Activated naive CD4-positive, alpha-beta T cell treated with anti-CD3 and anti-CD28 coated beads, Interleukin-2, amount 10 ng/mL, durations not matched to agents 7 days and 5 days (primary cell): Measurements from ENCODE around the gene REEP1.

ENCODE experiments used
- CTCF ChIA-PET: fragments of 350-600 bp; sonication (Branson Sonifier 250); formaldehyde crosslinking; loops from one replicate; lab custom pipeline; 2021; ENCODE audit warnings: antibody characterized with exemption; lab: Charles Lee
- DNase-seq: peaks from one replicate; pipeline ENCODE4 v3.0.0-alpha.2; 2020
- H3K27ac Mint-ChIP-seq: one replicate; pipeline ENCODE4 v1.8.0; 2021; ENCODE audit warnings: mild to moderate bottlenecking, moderate library complexity, mixed read lengths
- H3K27me3 Mint-ChIP-seq: one replicate; pipeline ENCODE4 v1.8.0; 2021; ENCODE audit warnings: mild to moderate bottlenecking, mixed read lengths
- H3K36me3 Mint-ChIP-seq: one replicate; pipeline ENCODE4 v1.8.0; 2021; ENCODE audit warnings: mixed read lengths
- H3K4me1 Mint-ChIP-seq: one replicate; pipeline ENCODE4 v1.8.0; 2021; ENCODE audit warnings: mixed read lengths
- H3K4me3 Mint-ChIP-seq: one replicate; pipeline ENCODE4 v1.8.0; 2021; ENCODE audit warnings: mild to moderate bottlenecking, moderate library complexity, mixed read lengths
- H3K9me3 Mint-ChIP-seq: one replicate; pipeline ENCODE4 v1.8.0; 2021; ENCODE audit warnings: mixed read lengths

REEP1 gene

DNA sequence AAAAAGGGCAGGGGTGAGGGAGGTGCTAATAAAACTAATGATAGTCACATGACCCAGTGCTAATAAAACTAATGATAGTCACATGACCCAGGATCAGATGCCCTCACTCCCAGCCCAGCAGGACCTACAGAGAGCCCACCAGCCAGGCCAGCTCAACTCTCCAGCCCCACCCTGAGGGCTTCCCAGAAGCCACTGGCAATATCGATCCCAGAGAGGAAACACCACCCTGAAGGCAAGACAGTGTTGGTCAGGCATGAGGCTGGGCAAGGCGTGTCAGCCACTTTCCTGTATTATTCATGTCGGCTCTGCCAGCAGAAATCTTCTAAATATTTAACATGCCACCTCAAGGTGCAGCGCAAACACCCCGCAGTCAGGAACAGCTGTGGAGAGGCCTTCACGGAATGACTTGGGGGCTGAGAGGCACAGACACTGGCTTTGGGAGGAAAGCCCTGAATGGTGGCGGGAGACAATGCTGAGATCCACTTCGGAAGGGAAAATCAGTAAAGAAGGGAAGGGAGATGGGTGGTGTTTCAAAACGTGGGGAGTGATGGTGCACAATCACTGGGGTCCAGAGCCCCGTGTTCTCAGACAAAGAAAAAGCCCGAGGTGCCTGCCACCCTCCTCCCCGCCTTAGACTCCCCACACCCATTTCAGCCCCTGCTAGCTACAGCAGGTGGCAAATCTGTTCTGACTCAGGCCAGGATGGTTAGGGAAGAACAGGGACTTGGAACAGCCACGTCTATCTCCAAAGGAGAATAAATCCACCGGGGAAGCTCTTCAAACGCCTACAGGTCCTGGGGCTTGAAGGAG, 1.4 kb downstream of the REEP1 start:
- peak overlapping the region; percentile 49 for H3K27ac Mint-ChIP-seq
- peaks cover 90% of the 10 kb centered on the region for H3K27me3 Mint-ChIP-seq
- peaks cover 4% of the 10 kb centered on the region for H3K9me3 Mint-ChIP-seq
- peaks cover 22% of the 10 kb centered on the region for H3K4me1 Mint-ChIP-seq
- no peak for DNase-seq
- peak overlapping the region; percentile 73 for H3K4me3 Mint-ChIP-seq
- CTCF ChIA-PET: no interaction called here
- peaks cover 2% of the 10 kb centered on the region for H3K36me3 Mint-ChIP-seq

DNA sequence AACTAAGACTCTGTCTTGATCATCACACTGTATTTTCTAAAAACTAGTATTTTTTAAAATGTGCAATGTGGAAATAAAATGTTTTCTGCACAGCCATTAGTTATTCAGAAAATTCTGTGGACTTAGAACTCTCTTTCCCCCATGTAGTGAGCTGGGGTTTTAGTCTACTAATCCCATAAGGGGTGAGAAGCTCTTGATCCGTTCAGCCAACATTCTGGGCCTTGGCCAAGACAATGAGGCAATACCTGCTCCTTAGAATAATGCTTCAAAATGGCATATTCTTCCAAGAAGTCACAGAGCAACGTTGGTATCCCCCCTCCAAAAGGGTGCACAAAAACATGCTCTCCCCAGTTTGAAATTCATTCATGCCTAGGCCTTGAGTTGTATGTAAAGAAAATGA, 4.0 kb downstream of the REEP1 start:
- Mint-ChIP-seq H3K36me3 (no peaks in the 10 kb centered on the region), H3K4me3 (no peak overlapping the region), H3K9me3 (no peaks in the 10 kb centered on the region), H3K27ac (peak overlapping the region; percentile 37), H3K4me1 (peaks cover 20% of the 10 kb centered on the region), H3K27me3 (peaks cover 70% of the 10 kb centered on the region)
- CTCF ChIA-PET: interaction anchor here (1.2 kb wide), 1 partner anchor 112 kb away, joined by 3 read pairs; no protein-coding TSS in a partner anchor
- DNase-seq: no peak

DNA sequence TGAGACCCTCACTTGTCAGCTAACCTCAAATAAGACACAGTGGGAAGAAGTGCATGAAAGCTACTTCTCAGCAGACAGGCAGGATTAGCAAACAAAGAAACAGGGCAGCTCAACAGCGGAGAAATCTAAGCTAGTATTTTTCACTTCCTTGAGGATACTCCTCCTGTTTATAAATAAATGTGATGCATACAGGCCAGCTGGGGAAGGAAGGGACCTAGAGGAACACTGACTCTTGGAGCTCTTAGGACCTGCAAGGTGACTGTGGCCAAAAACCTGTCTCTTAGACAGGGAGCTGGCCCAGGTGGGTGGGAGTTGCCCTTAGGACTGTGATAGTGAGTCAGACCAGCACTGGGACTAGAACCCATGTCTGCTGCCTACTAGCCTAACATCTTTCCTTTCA, 4.8 kb downstream of the REEP1 start:
- no peaks in the 10 kb centered on the region for H3K9me3 Mint-ChIP-seq
- no peak for DNase-seq
- peaks cover 62% of the 10 kb centered on the region for H3K27me3 Mint-ChIP-seq
- no peak overlapping the region for H3K27ac Mint-ChIP-seq
- no peak overlapping the region for H3K4me3 Mint-ChIP-seq
- peaks cover 15% of the 10 kb centered on the region for H3K4me1 Mint-ChIP-seq
- CTCF ChIA-PET: interaction anchor here (1.2 kb wide), 1 partner anchor 111 kb away, joined by 3 read pairs; no protein-coding TSS in a partner anchor
- no peaks in the 10 kb centered on the region for H3K36me3 Mint-ChIP-seq

DNA sequence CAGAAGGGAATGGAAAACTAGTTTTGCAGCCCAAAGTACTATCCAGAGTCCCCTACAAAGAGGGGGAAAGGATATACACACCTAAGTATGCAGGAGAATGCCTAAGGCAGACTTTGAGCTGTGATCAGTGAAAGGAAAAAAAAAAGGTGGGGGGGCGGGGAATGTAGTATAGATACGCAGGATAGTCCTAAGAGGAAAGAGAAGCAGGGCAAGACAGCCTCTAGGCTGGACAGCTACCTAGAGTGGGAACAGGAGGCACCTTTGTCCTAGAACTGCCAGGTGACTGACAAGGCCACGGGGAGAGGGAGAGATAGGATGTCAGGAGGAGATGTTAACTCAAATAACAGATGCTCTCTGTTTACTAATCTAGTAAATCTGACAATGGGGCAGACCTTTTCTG, 6.0 kb downstream of the REEP1 start:
- no peak overlapping the region for H3K27ac Mint-ChIP-seq
- H3K27me3 Mint-ChIP-seq: peaks cover 62% of the 10 kb centered on the region
- H3K9me3 Mint-ChIP-seq: no peaks in the 10 kb centered on the region
- no peak overlapping the region for H3K4me3 Mint-ChIP-seq
- DNase-seq: no peak
- H3K4me1 Mint-ChIP-seq: peaks cover 10% of the 10 kb centered on the region
- CTCF ChIA-PET: no interaction called here
- H3K36me3 Mint-ChIP-seq: no peaks in the 10 kb centered on the region

DNA sequence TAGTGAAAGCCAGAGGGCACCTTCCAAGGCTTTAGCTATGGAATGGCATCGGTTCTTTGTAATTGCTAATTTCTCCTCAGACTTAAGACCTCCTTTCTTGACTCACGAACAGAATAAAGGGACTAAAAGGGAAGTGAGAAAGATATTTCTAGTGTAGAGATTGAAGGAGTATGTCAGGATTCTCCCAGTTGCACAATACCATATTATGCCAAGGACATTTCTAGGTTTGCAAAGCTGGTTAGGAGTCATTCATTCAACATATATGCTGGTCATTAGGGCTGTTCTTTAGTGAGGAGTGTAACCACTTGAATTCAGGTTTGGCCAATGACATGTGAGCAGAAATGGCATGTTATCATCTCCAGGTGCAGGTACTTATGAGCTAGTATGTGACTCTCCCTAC, 7.4 kb downstream of the REEP1 start:
- Mint-ChIP-seq H3K4me3 (no peak overlapping the region), H3K9me3 (no peaks in the 10 kb centered on the region), H3K27me3 (peaks cover 49% of the 10 kb centered on the region), H3K36me3 (no peaks in the 10 kb centered on the region), H3K4me1 (peaks cover 4% of the 10 kb centered on the region), H3K27ac (no peak overlapping the region)
- DNase-seq: no peak
- CTCF ChIA-PET: interaction anchor here (0.7 kb wide), 1 partner anchor 79 kb away, joined by 3 read pairs; no protein-coding TSS in a partner anchor

DNA sequence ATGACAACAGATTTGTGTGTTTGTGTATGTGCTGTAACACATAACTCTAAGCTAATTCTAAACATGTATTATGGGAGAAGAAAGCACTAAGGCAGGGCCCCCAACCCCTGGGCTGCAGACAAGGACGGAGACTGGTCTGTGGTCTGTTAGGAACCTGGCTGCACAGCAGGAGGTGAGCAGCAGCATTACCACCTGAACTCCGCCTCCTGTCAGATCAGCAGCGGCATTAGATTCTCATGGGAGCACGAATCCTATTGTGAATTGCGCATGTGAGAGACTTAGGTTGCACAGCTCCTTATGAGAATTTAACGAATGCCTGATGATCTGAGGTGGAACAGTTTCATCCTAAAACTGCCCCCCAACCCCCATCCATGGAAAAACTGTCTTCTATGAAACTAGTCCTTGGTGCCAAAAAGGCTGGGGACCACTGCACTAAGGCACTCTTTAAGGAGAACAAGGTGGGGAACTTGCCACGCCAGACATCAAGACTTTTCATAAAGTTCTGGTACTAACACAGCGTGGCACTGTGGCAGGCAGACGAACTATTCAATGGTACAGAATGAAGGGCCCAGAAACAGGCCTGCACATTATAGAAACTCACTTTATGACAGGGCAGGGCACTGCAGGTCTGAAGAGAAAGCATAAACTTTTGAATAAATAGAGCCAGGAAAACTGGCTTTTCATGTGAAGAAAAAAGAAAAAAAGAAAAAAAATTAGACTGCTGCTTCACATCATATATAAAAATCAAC, 14.0 kb downstream of the REEP1 start:
- CTCF ChIA-PET: no interaction called here
- peaks cover 23% of the 10 kb centered on the region for H3K27me3 Mint-ChIP-seq
- H3K4me3 Mint-ChIP-seq: no peak overlapping the region

DNA sequence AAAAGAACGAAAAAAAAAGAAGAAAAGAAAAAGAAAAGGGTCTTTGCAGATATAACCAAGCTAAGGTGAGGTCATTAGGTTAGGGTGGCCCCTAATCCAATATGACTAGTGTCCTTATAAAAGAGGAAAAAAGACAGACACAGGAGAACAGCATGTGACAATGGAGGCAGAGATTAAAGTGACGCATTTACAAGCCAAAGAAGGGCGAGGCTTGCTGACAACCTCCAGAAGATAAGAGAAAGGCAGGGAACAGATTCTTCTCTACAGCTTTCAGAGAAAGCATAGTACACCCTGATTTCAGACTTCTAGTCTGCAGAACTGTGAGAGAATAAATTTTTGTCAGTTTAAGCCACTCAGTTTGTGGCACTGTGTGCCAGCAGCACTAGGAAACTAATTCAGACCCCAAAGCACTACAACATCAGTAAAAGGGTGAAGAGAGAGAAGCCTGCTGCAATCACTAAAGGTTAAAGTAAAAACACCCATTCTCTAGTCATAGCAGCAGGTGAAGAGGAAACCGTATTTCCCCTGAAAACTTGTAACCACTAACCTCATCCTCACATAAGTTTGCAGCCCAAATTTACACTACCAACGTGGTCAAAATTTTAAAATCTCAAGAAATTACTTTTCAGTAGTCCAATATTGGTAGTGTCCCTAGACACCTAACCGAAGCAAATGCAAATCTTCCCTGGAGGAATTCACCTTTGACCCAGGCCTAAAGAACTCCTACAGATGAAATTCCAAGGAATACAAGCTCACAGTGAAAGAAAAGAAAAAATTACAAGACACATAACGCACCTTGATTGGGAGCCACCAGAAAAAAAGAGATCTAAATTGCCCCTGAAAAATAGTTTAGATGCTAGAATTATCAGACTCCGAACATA, 17.5 kb downstream of the REEP1 start:
- Mint-ChIP-seq H3K4me3 (no peak overlapping the region), H3K4me1 (peaks cover 19% of the 10 kb centered on the region), H3K9me3 (no peaks in the 10 kb centered on the region), H3K27ac (peak overlapping the region; percentile 91), H3K27me3 (peaks cover 25% of the 10 kb centered on the region), H3K36me3 (no peaks in the 10 kb centered on the region)
- CTCF ChIA-PET: interaction anchor here (1.2 kb wide), 1 partner anchor 99 kb away, joined by 4 read pairs; no protein-coding TSS in a partner anchor
- DNase-seq: no peak

More for the DNA sequence above, 14.0 kb downstream of the REEP1 start:
- H3K27ac Mint-ChIP-seq: no peak overlapping the region
- no peaks in the 10 kb centered on the region for H3K9me3 Mint-ChIP-seq
- DNase-seq: no peak
- H3K36me3 Mint-ChIP-seq: no peaks in the 10 kb centered on the region
- peaks cover 19% of the 10 kb centered on the region for H3K4me1 Mint-ChIP-seq

DNA sequence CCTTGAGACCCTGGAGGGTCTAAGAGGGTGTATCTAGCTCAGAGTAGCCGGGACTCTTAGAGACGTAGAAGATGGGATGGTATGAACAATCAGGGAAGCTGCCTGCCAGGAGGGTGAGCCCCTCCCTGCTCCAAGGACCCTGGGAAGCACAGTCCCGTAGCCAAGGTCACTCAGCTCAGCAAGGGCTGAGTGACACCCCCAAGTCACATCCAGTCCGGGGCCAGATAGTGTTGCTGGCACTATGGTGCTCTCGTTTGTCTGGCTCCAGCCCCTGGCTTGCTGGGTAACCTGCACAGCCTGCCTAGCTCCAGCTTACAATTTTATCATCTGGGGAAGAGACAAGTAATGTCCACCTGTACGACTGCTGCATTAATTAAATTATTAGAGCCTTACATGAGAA, 22.3 kb downstream of the REEP1 start:
- peaks cover 14% of the 10 kb centered on the region for H3K4me1 Mint-ChIP-seq
- H3K4me3 Mint-ChIP-seq: no peak overlapping the region
- CTCF ChIA-PET: interaction anchor here (1.3 kb wide), 1 partner anchor 94 kb away, joined by 5 read pairs; no protein-coding TSS in a partner anchor
- no peak for DNase-seq
- peaks cover 24% of the 10 kb centered on the region for H3K27me3 Mint-ChIP-seq
- no peaks in the 10 kb centered on the region for H3K9me3 Mint-ChIP-seq
- no peaks in the 10 kb centered on the region for H3K36me3 Mint-ChIP-seq
- no peak overlapping the region for H3K27ac Mint-ChIP-seq

DNA sequence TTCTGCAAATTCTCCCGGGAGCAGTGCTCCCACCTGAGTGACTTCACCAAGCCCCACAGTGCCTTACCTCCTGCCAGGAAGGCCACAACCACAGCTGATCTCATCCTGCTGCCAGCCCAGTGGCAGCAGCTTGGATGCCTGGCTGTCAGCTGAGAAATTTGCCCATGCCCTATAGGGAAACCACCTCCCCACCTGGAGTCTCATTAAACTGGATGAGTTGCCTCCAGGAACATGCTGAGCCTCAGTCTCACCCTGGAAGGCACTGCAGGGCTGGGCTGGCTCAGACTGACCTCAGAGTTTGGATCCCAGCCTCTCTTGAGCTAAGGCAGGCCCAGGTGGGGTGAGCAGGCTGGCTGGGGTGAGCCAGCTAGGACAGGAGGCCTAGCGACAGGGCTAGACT, 23.3 kb downstream of the REEP1 start:
- no peaks in the 10 kb centered on the region for H3K9me3 Mint-ChIP-seq
- no peaks in the 10 kb centered on the region for H3K36me3 Mint-ChIP-seq
- H3K4me1 Mint-ChIP-seq: peaks cover 5% of the 10 kb centered on the region
- no peak for DNase-seq
- CTCF ChIA-PET: no interaction called here
- H3K27ac Mint-ChIP-seq: no peak overlapping the region
- peaks cover 24% of the 10 kb centered on the region for H3K27me3 Mint-ChIP-seq
- H3K4me3 Mint-ChIP-seq: no peak overlapping the region

DNA sequence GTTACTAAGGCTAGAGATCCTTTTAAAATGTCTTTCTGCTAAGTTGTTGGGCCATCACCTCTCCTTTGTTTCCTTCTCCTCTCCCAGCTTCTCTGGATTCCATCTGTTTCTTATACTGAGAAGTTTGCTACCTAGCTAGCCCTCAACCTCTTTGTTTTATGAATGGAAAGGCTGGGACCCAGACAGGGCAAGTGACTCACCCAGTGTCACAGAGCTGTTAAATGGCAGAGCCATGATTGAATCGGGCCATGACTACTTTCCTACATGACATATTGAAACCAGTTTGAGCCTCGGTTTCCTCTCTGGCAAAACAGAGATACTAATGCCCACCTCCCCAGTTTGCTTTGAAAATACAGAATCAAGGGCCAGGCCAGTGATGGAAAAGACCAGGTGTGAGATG, 24.1 kb downstream of the REEP1 start:
- no peak overlapping the region for H3K4me3 Mint-ChIP-seq
- H3K9me3 Mint-ChIP-seq: no peaks in the 10 kb centered on the region
- no peak overlapping the region for H3K27ac Mint-ChIP-seq
- CTCF ChIA-PET: interaction anchor here (1.4 kb wide), 1 partner anchor 92 kb away, joined by 4 read pairs; no protein-coding TSS in a partner anchor
- no peaks in the 10 kb centered on the region for H3K4me1 Mint-ChIP-seq
- H3K27me3 Mint-ChIP-seq: peaks cover 24% of the 10 kb centered on the region
- H3K36me3 Mint-ChIP-seq: no peaks in the 10 kb centered on the region
- DNase-seq: no peak

DNA sequence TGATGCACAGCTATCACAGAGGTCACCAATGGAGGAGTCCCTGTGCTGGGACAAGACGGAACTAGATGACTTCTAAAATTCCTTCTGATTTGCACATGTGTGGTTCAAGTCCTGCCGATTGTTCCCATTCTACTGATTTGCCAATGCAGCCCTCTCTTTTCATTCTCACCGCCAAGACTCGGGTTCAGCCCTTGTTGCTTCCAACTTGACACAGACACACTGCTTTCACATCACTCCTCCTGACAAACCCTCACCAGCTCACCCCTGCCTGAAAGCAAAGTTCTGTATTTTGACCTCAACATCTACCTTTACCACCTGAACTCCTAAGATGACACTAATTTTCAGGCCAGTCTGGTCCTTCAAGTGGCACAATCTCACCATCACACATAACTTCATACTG, 25.5 kb downstream of the REEP1 start:
- Mint-ChIP-seq H3K4me1 (no peaks in the 10 kb centered on the region), H3K9me3 (no peaks in the 10 kb centered on the region), H3K4me3 (no peak overlapping the region), H3K27me3 (peaks cover 24% of the 10 kb centered on the region), H3K27ac (no peak overlapping the region), H3K36me3 (no peaks in the 10 kb centered on the region)
- CTCF ChIA-PET: interaction anchor here (1.4 kb wide), 1 partner anchor 91 kb away, joined by 4 read pairs; no protein-coding TSS in a partner anchor
- no peak for DNase-seq

DNA sequence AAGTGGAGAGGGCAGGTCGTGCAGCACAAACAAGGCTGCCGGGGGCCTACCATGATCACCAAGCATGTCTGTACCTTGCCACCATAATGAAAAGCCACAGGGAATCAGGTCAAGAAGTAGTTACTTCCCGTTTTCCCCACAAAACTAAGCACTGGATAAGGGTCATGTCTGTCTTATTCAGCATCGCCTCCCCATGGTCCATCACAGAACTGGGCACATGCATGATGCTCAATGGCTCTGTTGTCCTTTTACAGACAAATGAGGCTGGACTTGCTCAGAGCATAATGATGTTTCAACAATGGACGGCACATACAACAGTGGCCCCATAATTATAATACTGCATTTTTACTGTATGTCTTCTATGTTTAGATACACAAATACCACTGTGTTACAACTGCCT, 27.5 kb downstream of the REEP1 start:
- H3K27ac Mint-ChIP-seq: no peak overlapping the region
- no peak for DNase-seq
- H3K4me3 Mint-ChIP-seq: no peak overlapping the region
- CTCF ChIA-PET: no interaction called here
- H3K36me3 Mint-ChIP-seq: no peaks in the 10 kb centered on the region
- no peaks in the 10 kb centered on the region for H3K4me1 Mint-ChIP-seq
- no peaks in the 10 kb centered on the region for H3K9me3 Mint-ChIP-seq
- peaks cover 23% of the 10 kb centered on the region for H3K27me3 Mint-ChIP-seq

DNA sequence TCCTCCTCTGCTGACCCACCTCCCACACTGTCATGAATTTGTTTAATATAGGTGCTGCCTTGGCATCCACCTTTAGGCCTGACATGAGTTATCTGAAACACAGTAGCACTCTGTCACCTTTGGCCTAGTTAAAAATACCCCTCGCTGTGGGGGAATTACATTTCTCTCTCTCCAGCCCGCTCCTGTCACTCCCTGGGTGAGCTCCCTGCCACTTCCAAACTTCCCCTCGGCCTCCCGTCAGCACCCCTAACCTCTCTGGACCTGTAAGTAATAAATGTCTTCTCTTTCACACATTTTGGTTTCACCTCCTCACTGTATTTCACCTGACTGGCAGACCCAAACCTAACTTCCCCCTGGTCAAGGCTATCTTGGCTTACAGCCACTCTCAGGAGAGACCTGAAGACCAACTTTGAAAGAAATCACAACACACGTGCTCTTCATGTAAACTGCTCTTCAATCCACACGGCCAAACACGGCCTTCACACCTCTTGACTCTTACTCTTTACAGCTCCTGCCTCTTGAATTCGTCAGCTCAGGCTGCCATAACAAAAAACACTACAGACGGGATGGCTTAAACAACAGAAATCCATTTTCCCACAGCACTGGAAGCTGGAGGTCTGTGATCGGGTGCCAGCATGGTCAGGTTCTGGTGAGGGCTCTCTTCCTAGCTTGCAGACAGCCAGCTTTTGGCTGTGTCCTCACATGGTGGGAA, 28.3 kb downstream of the REEP1 start:
- Mint-ChIP-seq H3K27me3 (peaks cover 21% of the 10 kb centered on the region), H3K4me3 (no peak overlapping the region), H3K9me3 (no peaks in the 10 kb centered on the region), H3K36me3 (no peaks in the 10 kb centered on the region), H3K27ac (no peak overlapping the region), H3K4me1 (no peaks in the 10 kb centered on the region)
- no peak for DNase-seq
- CTCF ChIA-PET: interaction anchor here (1.6 kb wide), 1 partner anchor 88 kb away, joined by 3 read pairs; no protein-coding TSS in a partner anchor
